HG02885 (cell line): ENCODE results near the gene FCSK.
A peak's percentile ranks its signal among the peaks of the same experiment; 100 is the strongest.
"Not testable (repeated sequence)": the region's sequence is repeated elsewhere in the genome, so short reads cannot be mapped to it uniquely, and the experiment has no call there.

Source experiments
- ATAC-seq: cut with Tn5 transposase; IDR thresholded peaks from one replicate; pipeline ENCODE4 v1.9.1; 2021; ENCODE audit warnings: mild to moderate bottlenecking; ENCODE audit not compliant: unreplicated experiment, poor library complexity

Gene FCSK

GRCh38 chr16:70454222-70455034 is at the start of gene FCSK:
FCSK (plus strand) TSS chr16:70454595; CDS start chr16:70463191, 8,596 bp downstream.
- ATAC-seq, result peak; percentile 84

GRCh38 chr16:70406104-70406503 is 48.3 kb upstream of the FCSK start:
- not testable (repeated sequence) for ATAC-seq

GRCh38 chr16:70407811-70408274 is 46.6 kb upstream of the FCSK start:
- no peak for ATAC-seq

GRCh38 chr16:70410734-70411133 is 43.7 kb upstream of the FCSK start:
- ATAC-seq, result no peak

GRCh38 chr16:70412385-70412784 is 42.0 kb upstream of the FCSK start:
- no peak for ATAC-seq

- ATAC-seq, result not testable (repeated sequence)
Measured at GRCh38 chr16:70413572-70413971, 40.8 kb upstream of the FCSK start.

GRCh38 chr16:70416748-70417616 is 37.4 kb upstream of the FCSK start:
- ATAC-seq, result peak; percentile 80

GRCh38 chr16:70417661-70418060 is 36.7 kb upstream of the FCSK start:
- no peak for ATAC-seq

GRCh38 chr16:70418274-70418992 is 36.0 kb upstream of the FCSK start:
- no peak for ATAC-seq

GRCh38 chr16:70418993-70419318 is 35.4 kb upstream of the FCSK start:
- no peak for ATAC-seq

GRCh38 chr16:70419384-70420327 is 34.7 kb upstream of the FCSK start:
- ATAC-seq, result no peak

- no peak for ATAC-seq
Measured at GRCh38 chr16:70421014-70421413, 33.4 kb upstream of the FCSK start.

GRCh38 chr16:70421473-70422311 is 32.7 kb upstream of the FCSK start:
- ATAC-seq, result no peak

GRCh38 chr16:70422543-70422942 is 31.9 kb upstream of the FCSK start:
- ATAC-seq, result no peak

- ATAC-seq, result no peak
Measured at GRCh38 chr16:70427786-70428177, 26.6 kb upstream of the FCSK start.

GRCh38 chr16:70428178-70428998 is 26.0 kb upstream of the FCSK start:
- no peak for ATAC-seq

- no peak for ATAC-seq
Measured at GRCh38 chr16:70429888-70430666, 24.3 kb upstream of the FCSK start.
